ENCODE data around the gene TBC1D21.

Gene TBC1D21

GRCh38 chr15:73862276-73862675 lies 11.1 kb upstream of the TBC1D21 start:
- DNase-seq: no peak

- no peak for DNase-seq
Measured at GRCh38 chr15:73865379-73865778, 8.0 kb upstream of the TBC1D21 start.

GRCh38 chr15:73865904-73866303 lies 7.5 kb upstream of the TBC1D21 start:
- DNase-seq: peak in 2 of 6 experiments; percentile 9 to 15

GRCh38 chr15:73866481-73866880 lies 6.9 kb upstream of the TBC1D21 start:
- no peak for DNase-seq

GRCh38 chr15:73866881-73867410 lies 6.4 kb upstream of the TBC1D21 start:
- no peak for DNase-seq

- no peak for DNase-seq
Measured at GRCh38 chr15:73867426-73867825, 5.9 kb upstream of the TBC1D21 start.

GRCh38 chr15:73867956-73868355 lies 5.4 kb upstream of the TBC1D21 start:
- no peak for DNase-seq

- no peak for DNase-seq
Measured at GRCh38 chr15:73869216-73869995, 4.0 kb upstream of the TBC1D21 start.

- no peak for DNase-seq
Measured at GRCh38 chr15:73870700-73871408, 2.5 kb upstream of the TBC1D21 start.

GRCh38 chr15:73872346-73872745 lies 1.0 kb upstream of the TBC1D21 start:
- no peak for DNase-seq

GRCh38 chr15:73873889-73874511 lies 636 bp downstream of the TBC1D21 start:
- DNase-seq: peak in 3 of 6 experiments; percentile 7 to 36 (median 30)

GRCh38 chr15:73879426-73879825 lies 6.1 kb downstream of the TBC1D21 start:
- no peak for DNase-seq

- no peak for DNase-seq
Measured at GRCh38 chr15:73881579-73882320, 8.4 kb downstream of the TBC1D21 start.

GRCh38 chr15:73882761-73883419 lies 9.5 kb downstream of the TBC1D21 start:
- no peak for DNase-seq

GRCh38 chr15:73884159-73884558 lies 10.8 kb downstream of the TBC1D21 start:
- DNase-seq: no peak

GRCh38 chr15:73885954-73886700 lies 12.8 kb downstream of the TBC1D21 start:
- no peak for DNase-seq

GRCh38 chr15:73886717-73887345 lies 13.5 kb downstream of the TBC1D21 start:
- DNase-seq: no peak

GRCh38 chr15:73887481-73887880 lies 14.1 kb downstream of the TBC1D21 start:
- DNase-seq: no peak

GRCh38 chr15:73888224-73889041 lies 15.1 kb downstream of the TBC1D21 start:
- DNase-seq: no peak

Measured in stimulated activated naive CD4-positive, alpha-beta T cell (primary cell).